Fibroblast of villous mesenchyme (primary cell): ENCODE measurements around the gene PPP1R27. TPM values are rescaled to one million over a fixed set of nuclear protein-coding genes. Genes with fewer than 3 reads are reported as not detected.

Experiments used
- DNase-seq: peaks from one replicate; pipeline ENCODE4 v3.0.0-alpha.2; 2010; ENCODE audit warnings: low read depth
- H3K4me3 ChIP-seq: 2 replicates; pipeline ENCODE4 v1.5.1; 2011; ENCODE audit warnings: low read depth, mild to moderate bottlenecking, low read length
- total RNA-seq: library from RNA; depleted of rRNA; stranded (reverse); fragments of >200 nt; gene quantifications from 2 replicates; pipeline ENCODE4 v1.2.3, GENCODE V29; 2012
- TF ChIP-seq, protein P1 (sequence below): IDR thresholded peaks from 2 replicates; pipeline ENCODE4 v1.5.1; 2012; ENCODE audit warnings: low read depth, mild to moderate bottlenecking, low read length; ENCODE audit not compliant: insufficient read depth

Gene PPP1R27
- total RNA-seq, 1 donor: not detected

DNA sequence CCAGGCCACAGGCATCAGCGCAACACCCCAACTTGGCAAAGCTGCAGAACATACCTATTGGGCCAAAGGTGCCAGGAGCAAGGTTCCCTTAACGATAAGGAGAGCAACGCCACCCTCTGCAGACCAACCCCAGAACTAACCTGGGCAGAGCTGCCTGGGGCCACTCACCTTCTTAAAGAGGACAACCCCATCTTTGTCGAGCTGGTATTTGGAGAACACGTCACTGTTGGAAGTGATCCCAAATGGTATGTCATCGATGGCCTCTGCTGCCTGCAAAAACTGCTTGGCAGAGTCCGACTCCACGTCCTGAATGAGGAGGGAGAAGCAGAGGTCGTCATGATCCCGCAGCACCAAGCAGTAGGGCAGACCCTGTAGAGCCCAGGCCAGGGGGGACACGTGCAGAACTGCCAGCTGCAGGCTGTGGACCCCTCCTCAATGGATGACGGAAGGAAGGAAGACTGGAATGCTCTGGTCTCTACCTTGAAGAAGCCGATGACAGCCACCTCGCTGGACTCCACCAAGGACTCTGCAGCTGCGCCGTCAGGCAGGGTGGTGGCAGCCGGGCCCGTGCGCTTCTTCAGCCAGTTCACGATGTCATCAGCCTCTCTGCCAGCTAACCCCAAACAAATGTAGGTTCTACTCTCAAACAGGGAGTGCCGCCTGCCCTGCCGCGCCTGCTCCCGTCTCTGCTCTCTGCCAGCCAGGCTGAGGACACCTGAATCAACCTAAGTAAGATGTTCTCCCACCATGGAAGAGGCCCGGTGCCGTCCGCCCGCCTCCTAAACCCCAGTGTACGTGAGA lies 20.3 kb upstream of the PPP1R27 start:
- no peak overlapping the region for H3K4me3 ChIP-seq
- no peak for DNase-seq
- TF ChIP-seq, protein P1, sequence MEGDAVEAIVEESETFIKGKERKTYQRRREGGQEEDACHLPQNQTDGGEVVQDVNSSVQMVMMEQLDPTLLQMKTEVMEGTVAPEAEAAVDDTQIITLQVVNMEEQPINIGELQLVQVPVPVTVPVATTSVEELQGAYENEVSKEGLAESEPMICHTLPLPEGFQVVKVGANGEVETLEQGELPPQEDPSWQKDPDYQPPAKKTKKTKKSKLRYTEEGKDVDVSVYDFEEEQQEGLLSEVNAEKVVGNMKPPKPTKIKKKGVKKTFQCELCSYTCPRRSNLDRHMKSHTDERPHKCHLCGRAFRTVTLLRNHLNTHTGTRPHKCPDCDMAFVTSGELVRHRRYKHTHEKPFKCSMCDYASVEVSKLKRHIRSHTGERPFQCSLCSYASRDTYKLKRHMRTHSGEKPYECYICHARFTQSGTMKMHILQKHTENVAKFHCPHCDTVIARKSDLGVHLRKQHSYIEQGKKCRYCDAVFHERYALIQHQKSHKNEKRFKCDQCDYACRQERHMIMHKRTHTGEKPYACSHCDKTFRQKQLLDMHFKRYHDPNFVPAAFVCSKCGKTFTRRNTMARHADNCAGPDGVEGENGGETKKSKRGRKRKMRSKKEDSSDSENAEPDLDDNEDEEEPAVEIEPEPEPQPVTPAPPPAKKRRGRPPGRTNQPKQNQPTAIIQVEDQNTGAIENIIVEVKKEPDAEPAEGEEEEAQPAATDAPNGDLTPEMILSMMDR: no peak

DNA sequence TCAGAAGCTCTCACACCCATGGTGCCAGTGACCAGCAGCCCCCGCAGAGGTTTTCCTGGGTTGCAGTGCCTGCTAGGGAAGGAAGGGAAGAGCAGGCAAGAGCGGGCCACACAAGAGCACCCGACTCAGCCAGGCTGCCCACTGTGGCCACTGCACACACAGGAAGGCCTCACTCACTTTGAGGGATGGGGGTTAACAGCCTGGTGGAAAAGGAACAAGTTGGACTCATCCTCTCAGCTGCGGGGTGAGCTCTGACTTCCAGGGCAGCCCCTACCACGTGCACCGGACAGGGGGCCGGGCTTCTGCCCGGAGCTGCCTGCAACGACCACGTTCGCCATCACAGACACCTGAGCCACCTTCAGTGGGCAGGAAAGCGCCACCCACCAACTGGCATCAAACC lies 17.4 kb upstream of the PPP1R27 start:
- no peak for DNase-seq
- TF ChIP-seq, protein P1: no peak
- H3K4me3 ChIP-seq: no peak overlapping the region

DNA sequence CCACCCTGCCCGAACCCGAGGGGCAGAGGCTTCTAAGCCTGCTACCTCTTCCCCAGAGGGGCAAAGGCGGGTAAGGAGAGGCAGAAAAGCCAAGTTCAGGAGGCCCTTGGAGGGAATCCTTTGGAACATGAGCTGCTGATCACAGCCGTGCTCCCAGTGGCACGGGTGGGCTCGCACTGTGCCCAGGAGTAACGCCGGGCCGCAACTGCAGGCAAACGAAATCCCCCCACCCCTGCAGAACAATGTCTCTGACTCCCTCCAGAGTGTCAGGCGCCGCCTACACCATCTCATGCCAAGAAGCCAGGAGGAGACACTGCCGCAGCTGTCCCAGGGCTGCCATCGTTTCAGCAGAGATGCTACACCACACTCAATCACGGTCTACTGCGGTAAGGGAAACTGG lies 16.6 kb upstream of the PPP1R27 start:
- no peak overlapping the region for H3K4me3 ChIP-seq
- TF ChIP-seq, protein P1: no peak
- DNase-seq: no peak

DNA sequence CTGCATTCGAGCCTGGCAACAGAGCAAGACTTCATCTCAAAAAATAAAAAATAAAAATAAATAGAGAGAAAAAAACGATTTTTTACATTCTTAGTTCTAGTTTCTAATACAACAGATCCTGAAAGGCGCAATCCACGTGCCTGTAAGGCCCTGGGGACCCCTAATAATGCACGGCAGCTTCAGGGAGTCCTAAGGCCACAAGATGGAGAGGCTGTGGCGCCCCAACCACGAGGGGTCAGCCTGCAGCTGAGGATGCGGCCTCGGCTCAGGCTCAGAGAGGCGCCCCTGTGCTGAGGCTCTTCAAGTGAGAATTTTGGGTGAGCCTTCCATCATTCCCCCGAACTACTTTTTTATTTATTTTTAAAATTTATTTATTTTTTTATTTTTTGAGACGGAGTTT lies 14.6 kb upstream of the PPP1R27 start:
- DNase-seq: no peak
- TF ChIP-seq, protein P1: no peak
- H3K4me3 ChIP-seq: no peak overlapping the region

DNA sequence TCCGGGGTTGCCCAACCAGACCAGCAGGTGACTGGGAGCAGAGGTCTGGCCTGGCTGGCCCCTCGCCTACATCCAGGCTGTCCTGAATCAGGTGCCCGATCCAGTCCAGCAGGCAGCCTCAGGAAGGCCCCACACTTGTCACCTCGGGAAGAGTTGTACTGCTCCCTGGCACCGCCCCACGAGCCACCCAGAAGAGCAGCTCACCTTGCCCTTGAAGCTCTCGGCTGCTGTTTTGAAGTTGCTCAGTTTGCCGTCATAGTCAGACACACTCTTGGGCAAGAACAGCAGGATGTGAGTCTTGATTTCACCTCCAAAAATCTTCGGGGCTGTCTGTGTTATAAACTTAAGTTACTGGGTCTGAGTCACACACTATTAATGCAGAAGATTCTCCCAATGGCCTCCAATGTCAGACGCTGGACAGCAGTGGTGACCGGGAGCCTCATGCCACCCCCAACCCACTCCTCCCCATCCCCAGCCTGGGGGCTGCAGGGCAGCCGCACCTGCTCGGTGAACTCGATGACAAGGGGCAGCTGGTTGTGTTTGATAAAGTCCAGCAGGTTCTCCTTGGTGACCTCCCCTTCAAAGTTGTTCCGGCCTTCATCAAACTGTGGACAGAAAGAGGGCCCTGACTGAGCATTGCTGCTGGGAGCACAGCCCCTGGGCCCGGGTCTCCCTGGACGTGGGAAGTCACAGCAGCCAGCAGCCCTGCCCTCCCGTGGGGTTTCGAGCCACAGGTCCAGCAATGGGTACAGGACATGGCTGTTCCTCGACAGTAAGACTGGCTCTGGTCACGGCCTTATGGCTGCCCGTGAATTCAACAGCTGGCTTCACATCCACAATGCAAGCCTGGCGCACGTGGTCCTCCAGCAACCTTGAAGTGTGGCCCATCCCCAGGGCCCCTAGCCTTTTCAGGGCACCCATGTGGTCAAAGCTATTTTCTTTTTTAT lies 12.2 kb upstream of the PPP1R27 start:
- no peak overlapping the region for H3K4me3 ChIP-seq
- no peak for DNase-seq
- TF ChIP-seq, protein P1: no peak

DNA sequence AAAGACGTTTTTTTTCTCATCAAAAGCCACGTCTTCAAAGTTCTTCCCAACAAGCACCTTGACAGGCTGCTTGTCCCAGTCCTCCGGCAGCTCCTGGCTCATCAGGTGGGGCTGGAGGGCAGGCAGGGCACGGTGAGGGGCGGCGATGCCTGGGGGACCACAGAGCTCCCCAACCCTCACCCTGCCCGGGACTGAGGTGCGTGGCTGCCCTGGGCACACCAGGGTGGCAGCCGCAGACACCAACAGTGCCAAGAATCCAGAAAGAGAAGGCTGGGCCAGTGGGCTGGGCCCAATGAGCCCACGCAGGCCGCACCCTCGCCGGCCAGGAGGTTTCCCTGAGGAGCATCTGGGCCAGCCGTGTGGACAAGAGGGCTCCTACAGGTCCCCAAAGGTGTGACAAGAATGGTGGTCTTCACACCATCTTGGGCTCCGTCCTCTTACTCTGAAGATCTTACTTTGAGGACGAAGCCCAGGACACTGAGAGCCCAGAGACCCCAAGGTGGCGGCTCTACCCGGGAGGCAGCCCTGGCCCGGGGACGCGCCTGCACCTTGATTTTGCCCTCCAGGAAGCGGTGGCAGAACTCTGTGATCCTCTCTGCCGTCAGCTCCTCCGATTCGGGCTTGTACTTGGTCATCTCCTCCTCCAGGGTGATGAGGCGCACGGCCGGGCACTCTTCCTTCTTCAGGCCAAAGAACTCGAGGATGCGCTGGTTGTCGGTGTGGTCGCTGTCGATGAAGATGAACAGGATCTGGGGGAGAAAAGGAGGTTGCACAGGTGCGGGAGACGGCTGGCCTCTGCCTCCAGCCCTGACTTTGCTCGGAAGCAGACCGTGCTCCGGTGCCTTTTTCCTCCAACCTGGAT lies 11.3 kb upstream of the PPP1R27 start:
- DNase-seq: no peak
- H3K4me3 ChIP-seq: no peak overlapping the region
- TF ChIP-seq, protein P1: no peak
